GM10266 (cell line): Measurements from ENCODE around the gene SHB.
A peak's percentile ranks its signal among the peaks of the same experiment; 100 is the strongest.

Experiments
- DNase-seq: peaks from one replicate; pipeline ENCODE4 v3.0.0; 2012; ENCODE audit errors: extremely low spot score
- CTCF ChIP-seq: IDR thresholded peaks from 2 replicates; pipeline ENCODE4 v1.5.1; 2012; ENCODE audit warnings: mild to moderate bottlenecking, low read depth; ENCODE audit not compliant: control insufficient read depth, insufficient read depth; ENCODE audit errors: missing control alignments

Gene SHB

GRCh38 chr9:37977851-37978480, 91.1 kb downstream of the SHB start:
- TF ChIP-seq CTCF, result no peak

GRCh38 chr9:37976714-37977477, 92.1 kb downstream of the SHB start:
- DNase-seq, result no peak
- TF ChIP-seq CTCF, result no peak

More at GRCh38 chr9:37977851-37978480, 91.1 kb downstream of the SHB start:
- no peak for DNase-seq

- TF ChIP-seq CTCF, result no peak
- DNase-seq, result no peak
Measured at GRCh38 chr9:37975639-37976038, 93.4 kb downstream of the SHB start.

GRCh38 chr9:37974506-37975173, 94.4 kb downstream of the SHB start:
- DNase-seq, result no peak
- no peak for TF ChIP-seq CTCF

GRCh38 chr9:37972351-37972848, 96.6 kb downstream of the SHB start:
- DNase-seq, result no peak

GRCh38 chr9:37971691-37972090, 97.3 kb downstream of the SHB start:
- TF ChIP-seq CTCF, result no peak
- no peak for DNase-seq

More at GRCh38 chr9:37972351-37972848, 96.6 kb downstream of the SHB start:
- peak; percentile 6 for TF ChIP-seq CTCF
